ENCODE results near the gene ADAMTS18. TPM values are rescaled to one million over a fixed set of nuclear protein-coding genes. Genes with fewer than 3 reads are reported as not detected.

Gene ADAMTS18
- total RNA-seq, 2 experiments from 2014 or later, result not detected

- Mint-ChIP-seq H3K9me3 (no peaks in the 10 kb centered on the region), H3K27me3 (no peaks in the 10 kb centered on the region)
- intact Hi-C loops (cut with micrococcal nuclease), result no loop called here
These were observed 47.0 kb downstream of the ADAMTS18 start for GRCh38 chr16:77387815-77388209.

DNA sequence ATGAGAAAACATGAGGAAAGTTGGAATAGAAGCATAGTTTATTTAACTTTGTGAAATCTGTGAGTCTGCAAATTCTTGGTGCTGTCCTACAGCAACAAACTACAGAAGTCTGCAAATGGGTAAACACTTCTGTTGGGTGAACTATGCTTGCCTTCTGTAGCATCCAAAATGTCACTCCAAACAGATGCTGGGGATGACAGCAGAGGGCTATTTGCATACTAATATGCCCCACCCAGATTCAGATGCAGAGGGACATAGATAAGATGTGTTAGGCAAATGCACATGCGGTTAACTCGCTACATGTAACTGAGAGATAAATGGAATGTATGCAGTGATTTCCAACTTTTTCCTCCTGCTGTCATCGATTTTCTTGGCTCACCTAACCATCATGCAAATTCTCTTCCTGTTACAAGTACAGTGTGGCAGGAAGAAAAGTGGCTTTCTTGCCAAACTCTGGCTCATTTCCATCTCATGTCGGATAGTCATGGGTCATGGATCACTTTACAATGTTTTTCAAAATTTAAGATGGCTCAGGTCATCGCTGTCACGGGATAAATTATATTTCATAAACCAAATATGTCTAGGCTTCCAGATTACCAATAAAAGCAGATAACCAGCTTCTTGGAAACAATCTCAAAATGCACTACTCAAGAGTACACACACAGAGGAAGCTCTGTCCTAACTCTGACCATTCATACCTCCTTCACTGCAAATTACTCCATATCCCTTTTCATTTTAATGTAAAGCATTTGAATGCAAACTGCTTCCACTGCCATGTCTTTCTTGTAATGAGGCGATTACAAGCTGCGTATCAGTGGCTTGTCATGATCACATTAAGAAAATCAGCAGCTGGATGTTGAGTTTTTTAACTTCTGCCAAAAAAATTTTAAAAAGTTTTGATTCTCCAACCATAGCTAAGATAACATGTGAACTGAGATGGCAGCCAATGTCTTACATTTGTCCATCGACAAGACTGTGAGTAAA lies 47.7 kb downstream of the ADAMTS18 start:
- no peaks in the 10 kb centered on the region for H3K9me3 Mint-ChIP-seq
- intact Hi-C loops (cut with micrococcal nuclease), result no loop called here
- TF ChIP-seq, protein P1, sequence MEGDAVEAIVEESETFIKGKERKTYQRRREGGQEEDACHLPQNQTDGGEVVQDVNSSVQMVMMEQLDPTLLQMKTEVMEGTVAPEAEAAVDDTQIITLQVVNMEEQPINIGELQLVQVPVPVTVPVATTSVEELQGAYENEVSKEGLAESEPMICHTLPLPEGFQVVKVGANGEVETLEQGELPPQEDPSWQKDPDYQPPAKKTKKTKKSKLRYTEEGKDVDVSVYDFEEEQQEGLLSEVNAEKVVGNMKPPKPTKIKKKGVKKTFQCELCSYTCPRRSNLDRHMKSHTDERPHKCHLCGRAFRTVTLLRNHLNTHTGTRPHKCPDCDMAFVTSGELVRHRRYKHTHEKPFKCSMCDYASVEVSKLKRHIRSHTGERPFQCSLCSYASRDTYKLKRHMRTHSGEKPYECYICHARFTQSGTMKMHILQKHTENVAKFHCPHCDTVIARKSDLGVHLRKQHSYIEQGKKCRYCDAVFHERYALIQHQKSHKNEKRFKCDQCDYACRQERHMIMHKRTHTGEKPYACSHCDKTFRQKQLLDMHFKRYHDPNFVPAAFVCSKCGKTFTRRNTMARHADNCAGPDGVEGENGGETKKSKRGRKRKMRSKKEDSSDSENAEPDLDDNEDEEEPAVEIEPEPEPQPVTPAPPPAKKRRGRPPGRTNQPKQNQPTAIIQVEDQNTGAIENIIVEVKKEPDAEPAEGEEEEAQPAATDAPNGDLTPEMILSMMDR (IDR thresholded peaks at IDR 0.05), result no peak
- H3K27ac Mint-ChIP-seq, result no peak overlapping the region
- ChIA-PET CTCF (no interaction called here), POLR2A (no interaction called here)
- no peaks in the 10 kb centered on the region for H3K36me3 Mint-ChIP-seq (ENCODE audit: low read depth)
- DNase-seq (no peak), ATAC-seq (no peak)
- no peaks in the 10 kb centered on the region for H3K4me1 Mint-ChIP-seq (ENCODE audit: low read depth)
- H3K27me3 Mint-ChIP-seq, result no peaks in the 10 kb centered on the region
- no peak overlapping the region for H3K4me3 Mint-ChIP-seq

More at GRCh38 chr16:77387815-77388209, 47.0 kb downstream of the ADAMTS18 start:
- TF ChIP-seq, protein P1 (IDR thresholded peaks at IDR 0.05), result no peak
- POLR2A ChIA-PET, result no interaction called here
- DNase-seq (no peak), ATAC-seq (no peak)
- Mint-ChIP-seq H3K4me1 (ENCODE audit: low read depth) (no peaks in the 10 kb centered on the region), H3K27ac (no peak overlapping the region), H3K36me3 (ENCODE audit: low read depth) (no peaks in the 10 kb centered on the region), H3K4me3 (no peak overlapping the region)
- CTCF ChIA-PET, result no interaction called here

GRCh38 chr16:77385481-77385880 lies 49.4 kb downstream of the ADAMTS18 start:
- Mint-ChIP-seq H3K9me3 (no peaks in the 10 kb centered on the region), H3K27me3 (no peaks in the 10 kb centered on the region), H3K27ac (no peak overlapping the region), H3K36me3 (ENCODE audit: low read depth) (no peaks in the 10 kb centered on the region), H3K4me1 (ENCODE audit: low read depth) (no peaks in the 10 kb centered on the region), H3K4me3 (no peak overlapping the region)
- TF ChIP-seq, protein P1 (IDR thresholded peaks at IDR 0.05), result no peak
- DNase-seq (no peak), ATAC-seq (no peak)
- intact Hi-C loops (cut with micrococcal nuclease), result no loop called here
- POLR2A ChIA-PET, result interaction anchor here (0.6 kb wide), 1 partner anchor 1413 kb away, joined by 3 read pairs; no protein-coding TSS in a partner anchor
- CTCF ChIA-PET, result no interaction called here

GRCh38 chr16:77383606-77384187 lies 51.1 kb downstream of the ADAMTS18 start:
- no peak overlapping the region for H3K4me3 Mint-ChIP-seq
- ChIA-PET POLR2A (no interaction called here), CTCF (no interaction called here)
- DNase-seq (no peak), ATAC-seq (no peak)
- TF ChIP-seq, protein P1 (IDR thresholded peaks at IDR 0.05), result no peak
- H3K4me1 Mint-ChIP-seq (ENCODE audit: low read depth), result no peaks in the 10 kb centered on the region
- intact Hi-C loops (cut with micrococcal nuclease), result no loop called here
- no peaks in the 10 kb centered on the region for H3K9me3 Mint-ChIP-seq
- no peak overlapping the region for H3K27ac Mint-ChIP-seq
- H3K36me3 Mint-ChIP-seq (ENCODE audit: low read depth), result no peaks in the 10 kb centered on the region
- no peaks in the 10 kb centered on the region for H3K27me3 Mint-ChIP-seq

GRCh38 chr16:77376358-77376757 lies 58.5 kb downstream of the ADAMTS18 start:
- intact Hi-C loops (cut with micrococcal nuclease), result loop anchor here (5.0 kb wide), 1 partner anchor 139 kb away; no protein-coding TSS in a partner anchor
- TF ChIP-seq, protein P1 (IDR thresholded peaks at IDR 0.05), result no peak
- ATAC-seq (no peak), DNase-seq (peak; percentile 36)
- Mint-ChIP-seq H3K27me3 (peaks cover 4% of the 10 kb centered on the region), H3K9me3 (no peaks in the 10 kb centered on the region), H3K36me3 (ENCODE audit: low read depth) (no peaks in the 10 kb centered on the region), H3K4me3 (no peak overlapping the region), H3K27ac (no peak overlapping the region), H3K4me1 (ENCODE audit: low read depth) (no peaks in the 10 kb centered on the region)
- ChIA-PET POLR2A (no interaction called here), CTCF (interaction anchor here (0.6 to 1.3 kb wide), 3 partner anchors 138 to 228 kb away, joined by 3 read pairs; no protein-coding TSS in a partner anchor)

All from activated CD8-positive, alpha-beta T cell treated with anti-CD3 and anti-CD28 coated beads for 36 hours (primary cell).